ENCODE data around the gene ADIPOR2.

The ADIPOR2 gene

GRCh38 chr12:1795785-1796514, 105.1 kb downstream of the ADIPOR2 start:
- H3K36me3 ChIP-seq (ENCODE audit: control insufficient read depth in 1 of 2, insufficient read depth in 2 of 2, low read depth in 1 of 2, low read length in 2 of 2) = peaks cover 0 to 6% of the 10 kb centered on the region in 2 experiments
- DNase-seq = peak; percentile 80
- H3K9ac ChIP-seq (ENCODE audit: low read length) = peak overlapping the region; percentile 87
- H2AFZ ChIP-seq (ENCODE audit: low read depth, low read length) = peak overlapping the region; percentile 83
- no peak overlapping the region for H2BK5ac ChIP-seq (ENCODE audit: low read depth, low read length, poor library complexity, severe bottlenecking)
- peak overlapping the region in 1 of 2 experiments; percentile 83 for H3K4me3 ChIP-seq (ENCODE audit: insufficient read depth in 1 of 2, low read depth in 1 of 2, low read length in 2 of 2)
- H3K4ac ChIP-seq (ENCODE audit: low read depth in 1 of 2, low read length in 2 of 2) = peak overlapping the region in 1 of 2 experiments; percentile 44
- no peak overlapping the region for H4K91ac ChIP-seq (ENCODE audit: low read length)
- no peaks in the 10 kb centered on the region for H3K79me1 ChIP-seq (replicated peaks; ENCODE audit: low read length, poor library complexity, severe bottlenecking)
- H2AK5ac ChIP-seq (ENCODE audit: low read length, severe bottlenecking) = no peak overlapping the region
- H4K8ac ChIP-seq (ENCODE audit: low read length) = peak overlapping the region; percentile 45
- H2BK12ac ChIP-seq (ENCODE audit: low read length in 2 of 2) = peak overlapping the region in 1 of 2 experiments; percentile 83
- no peaks in the 10 kb centered on the region for H3K9me3 ChIP-seq (ENCODE audit: control insufficient read depth, low read length)
- H3K27me3 ChIP-seq (ENCODE audit: control insufficient read depth in 1 of 2, insufficient read depth in 1 of 2, low read length in 2 of 2) = no peaks in the 10 kb centered on the region
- peaks cover 23% of the 10 kb centered on the region for H3K4me1 ChIP-seq (ENCODE audit: control insufficient read depth, insufficient read depth, low read depth, low read length)
- 19% methylated on average over 31 of the region's 45 CpGs for WGBS
- H3K27ac ChIP-seq (ENCODE audit: low read length, poor library complexity, severe bottlenecking) = no peak overlapping the region
- peak overlapping the region; percentile 70 for H3K4me2 ChIP-seq (ENCODE audit: low read length, poor library complexity, severe bottlenecking)
- no peak overlapping the region for H2BK15ac ChIP-seq (ENCODE audit: low read depth, poor library complexity, severe bottlenecking)
- H3K14ac ChIP-seq (ENCODE audit: low read length in 2 of 2) = peak overlapping the region in 1 of 2 experiments; percentile 44
- H3K18ac ChIP-seq (ENCODE audit: low read depth in 1 of 2, low read length in 2 of 2) = peak overlapping the region in 1 of 2 experiments; percentile 76
- H3K23ac ChIP-seq (ENCODE audit: low read length in 2 of 2) = peak overlapping the region in 1 of 2 experiments; percentile 34
- H2BK120ac ChIP-seq (ENCODE audit: low read depth, low read length) = no peak overlapping the region

GRCh38 chr12:1796515-1797010, 105.7 kb downstream of the ADIPOR2 start:
- Histone ChIP-seq H2BK12ac (ENCODE audit: low read length in 2 of 2) (peak overlapping the region in 1 of 2 experiments; percentile 83), H3K4me1 (ENCODE audit: control insufficient read depth, insufficient read depth, low read depth, low read length) (peaks cover 20% of the 10 kb centered on the region), H4K91ac (ENCODE audit: low read length) (peak overlapping the region; percentile 82), H3K27ac (ENCODE audit: low read length, poor library complexity, severe bottlenecking) (no peak overlapping the region), H2AFZ (ENCODE audit: low read depth, low read length) (peak overlapping the region; percentile 83), H3K23ac (ENCODE audit: low read length in 2 of 2) (no peak overlapping the region), H3K18ac (ENCODE audit: low read depth in 1 of 2, low read length in 2 of 2) (peak overlapping the region; percentile 14 to 76), H3K4me3 (ENCODE audit: insufficient read depth in 1 of 2, low read depth in 1 of 2, low read length in 2 of 2) (peak overlapping the region in 1 of 2 experiments; percentile 83), H3K4me2 (ENCODE audit: low read length, poor library complexity, severe bottlenecking) (peak overlapping the region; percentile 70), H2BK5ac (ENCODE audit: low read depth, low read length, poor library complexity, severe bottlenecking) (no peak overlapping the region), H4K8ac (ENCODE audit: low read length) (peak overlapping the region; percentile 45), H3K9ac (ENCODE audit: low read length) (peak overlapping the region; percentile 87), H3K27me3 (ENCODE audit: control insufficient read depth in 1 of 2, insufficient read depth in 1 of 2, low read length in 2 of 2) (no peaks in the 10 kb centered on the region), H2BK15ac (ENCODE audit: low read depth, poor library complexity, severe bottlenecking) (peak overlapping the region; percentile 87), H2BK120ac (ENCODE audit: low read depth, low read length) (no peak overlapping the region), H3K14ac (ENCODE audit: low read length in 2 of 2) (peak overlapping the region in 1 of 2 experiments; percentile 44), H3K4ac (ENCODE audit: low read depth in 1 of 2, low read length in 2 of 2) (peak overlapping the region; percentile 44 to 59), H3K9me3 (ENCODE audit: control insufficient read depth, low read length) (no peaks in the 10 kb centered on the region), H3K79me1 (replicated peaks; ENCODE audit: low read length, poor library complexity, severe bottlenecking) (no peaks in the 10 kb centered on the region), H2AK5ac (ENCODE audit: low read length, severe bottlenecking) (no peak overlapping the region), H3K36me3 (ENCODE audit: control insufficient read depth in 1 of 2, insufficient read depth in 2 of 2, low read depth in 1 of 2, low read length in 2 of 2) (peaks cover 0 to 6% of the 10 kb centered on the region in 2 experiments)
- 41% methylated on average over 42 of the region's 43 CpGs for WGBS
- DNase-seq = no peak

- Histone ChIP-seq H2BK120ac (ENCODE audit: low read depth, low read length) (no peak overlapping the region), H2AFZ (ENCODE audit: low read depth, low read length) (no peak overlapping the region), H4K8ac (ENCODE audit: low read length) (peak overlapping the region; percentile 58), H2AK5ac (ENCODE audit: low read length, severe bottlenecking) (no peak overlapping the region), H3K4ac (ENCODE audit: low read depth in 1 of 2, low read length in 2 of 2) (peak overlapping the region; percentile 0 to 13), H3K79me1 (replicated peaks; ENCODE audit: low read length, poor library complexity, severe bottlenecking) (no peaks in the 10 kb centered on the region), H2BK5ac (ENCODE audit: low read depth, low read length, poor library complexity, severe bottlenecking) (no peak overlapping the region), H3K23ac (ENCODE audit: low read length in 2 of 2) (no peak overlapping the region), H2BK12ac (ENCODE audit: low read length in 2 of 2) (peak overlapping the region; percentile 23 to 83), H3K9ac (ENCODE audit: low read length) (peak overlapping the region; percentile 87), H3K9me3 (ENCODE audit: control insufficient read depth, low read length) (no peaks in the 10 kb centered on the region), H4K91ac (ENCODE audit: low read length) (peak overlapping the region; percentile 82), H3K4me1 (ENCODE audit: control insufficient read depth, insufficient read depth, low read depth, low read length) (peaks cover 18% of the 10 kb centered on the region), H3K14ac (ENCODE audit: low read length in 2 of 2) (no peak overlapping the region), H3K4me3 (ENCODE audit: insufficient read depth in 1 of 2, low read depth in 1 of 2, low read length in 2 of 2) (peak overlapping the region in 1 of 2 experiments; percentile 83), H3K36me3 (ENCODE audit: control insufficient read depth in 1 of 2, insufficient read depth in 2 of 2, low read depth in 1 of 2, low read length in 2 of 2) (peaks cover 0 to 6% of the 10 kb centered on the region in 2 experiments), H3K27ac (ENCODE audit: low read length, poor library complexity, severe bottlenecking) (no peak overlapping the region), H3K4me2 (ENCODE audit: low read length, poor library complexity, severe bottlenecking) (no peak overlapping the region), H2BK15ac (ENCODE audit: low read depth, poor library complexity, severe bottlenecking) (peak overlapping the region; percentile 87), H3K27me3 (ENCODE audit: control insufficient read depth in 1 of 2, insufficient read depth in 1 of 2, low read length in 2 of 2) (no peaks in the 10 kb centered on the region), H3K18ac (ENCODE audit: low read depth in 1 of 2, low read length in 2 of 2) (peak overlapping the region; percentile 6 to 14)
- WGBS = 55% methylated on average over 65 of the region's 71 CpGs
- DNase-seq = no peak
These were observed 106.4 kb downstream of the ADIPOR2 start for GRCh38 chr12:1797011-1797901.

Data from mesenchymal stem cell (in vitro differentiated cells and primary cell).